ENCODE data around the gene SLC4A9.

DNA sequence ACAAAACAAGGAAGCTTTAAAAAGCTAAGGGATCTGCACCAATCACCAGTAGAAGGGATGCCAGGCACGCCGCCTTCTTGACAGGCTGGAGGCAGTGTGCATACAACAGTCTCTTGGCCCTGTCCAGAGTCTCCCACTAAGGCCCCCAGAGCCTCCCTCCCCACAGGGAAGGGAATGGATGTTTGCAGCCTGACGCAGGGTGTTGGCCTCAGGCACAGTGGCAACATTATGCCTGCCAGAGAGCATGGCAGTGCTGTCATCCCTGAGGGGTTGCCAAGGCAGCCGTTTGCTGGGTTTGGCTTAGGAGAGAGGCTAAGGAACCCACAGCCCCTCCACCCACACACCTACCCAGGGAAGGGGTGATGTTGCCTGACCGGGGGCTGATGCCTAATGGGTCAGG is 18.4 kb upstream of the SLC4A9 start:
- TF ChIP-seq, protein P1, sequence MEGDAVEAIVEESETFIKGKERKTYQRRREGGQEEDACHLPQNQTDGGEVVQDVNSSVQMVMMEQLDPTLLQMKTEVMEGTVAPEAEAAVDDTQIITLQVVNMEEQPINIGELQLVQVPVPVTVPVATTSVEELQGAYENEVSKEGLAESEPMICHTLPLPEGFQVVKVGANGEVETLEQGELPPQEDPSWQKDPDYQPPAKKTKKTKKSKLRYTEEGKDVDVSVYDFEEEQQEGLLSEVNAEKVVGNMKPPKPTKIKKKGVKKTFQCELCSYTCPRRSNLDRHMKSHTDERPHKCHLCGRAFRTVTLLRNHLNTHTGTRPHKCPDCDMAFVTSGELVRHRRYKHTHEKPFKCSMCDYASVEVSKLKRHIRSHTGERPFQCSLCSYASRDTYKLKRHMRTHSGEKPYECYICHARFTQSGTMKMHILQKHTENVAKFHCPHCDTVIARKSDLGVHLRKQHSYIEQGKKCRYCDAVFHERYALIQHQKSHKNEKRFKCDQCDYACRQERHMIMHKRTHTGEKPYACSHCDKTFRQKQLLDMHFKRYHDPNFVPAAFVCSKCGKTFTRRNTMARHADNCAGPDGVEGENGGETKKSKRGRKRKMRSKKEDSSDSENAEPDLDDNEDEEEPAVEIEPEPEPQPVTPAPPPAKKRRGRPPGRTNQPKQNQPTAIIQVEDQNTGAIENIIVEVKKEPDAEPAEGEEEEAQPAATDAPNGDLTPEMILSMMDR (IDR thresholded peaks at IDR 0.05) = no peak
- no peak for TF ChIP-seq EZH2 (IDR thresholded peaks at IDR 0.05; ENCODE audit: borderline replicate concordance, insufficient read depth, low read depth, low read length, poor library complexity, severe bottlenecking)

All from B cell (primary cell).